Smooth muscle cell (in vitro differentiated cells): ENCODE data around the gene POLR1A. TPM values are rescaled to one million over a fixed set of nuclear protein-coding genes. Genes with fewer than 3 reads are reported as not detected.

Source experiments
- DNase-seq: peaks from one replicate; lab custom pipeline; 2025; ENCODE audit not compliant: unreplicated experiment; lab: John Stamatoyannopoulos, UW
- H2AFZ ChIP-seq: fragments of 200-600 bp; sonication (generic); 2 replicates; pipeline ENCODE4 v1.6.0; 2016; ENCODE audit warnings: antibody characterized with exemption, low read depth, mild to moderate bottlenecking
- H3F3A ChIP-seq: fragments of 200-600 bp; sonication (generic); 2 replicates; pipeline ENCODE4 v1.6.0; 2017; ENCODE audit warnings: antibody characterized with exemption, low read depth
- H3K27ac ChIP-seq: fragments of 200-600 bp; sonication (generic); 2 replicates; pipeline ENCODE4 v1.5.1; 2016; ENCODE audit warnings: low read depth, mild to moderate bottlenecking
- H3K27me3 ChIP-seq: fragments of 200-600 bp; sonication (generic); 2 replicates; pipeline ENCODE4 v1.6.1; 2016; ENCODE audit warnings: low read depth, mild to moderate bottlenecking
- H3K36me3 ChIP-seq: fragments of 200-600 bp; sonication (generic); 2 replicates; pipeline ENCODE4 v1.5.1; 2016; ENCODE audit warnings: low read depth
- H3K4me1 ChIP-seq: fragments of 200-600 bp; sonication (generic); 2 replicates; pipeline ENCODE4 v1.5.1; 2016; ENCODE audit warnings: low read depth
- H3K4me2 ChIP-seq: fragments of 200-600 bp; sonication (generic); 2 replicates; pipeline ENCODE4 v1.6.0; 2016; ENCODE audit warnings: mild to moderate bottlenecking
- H3K4me3 ChIP-seq: fragments of 200-600 bp; sonication (generic); 2 replicates; pipeline ENCODE4 v1.5.1; 2016; ENCODE audit warnings: mild to moderate bottlenecking
- H3K79me2 ChIP-seq: fragments of 200-600 bp; sonication (generic); 2 replicates; pipeline ENCODE4 v1.6.0; 2016; ENCODE audit warnings: low read depth, mild to moderate bottlenecking
- H3K9ac ChIP-seq: fragments of 200-600 bp; sonication (generic); 2 replicates; pipeline ENCODE4 v1.6.0; 2016; ENCODE audit warnings: low read depth
- H3K9me3 ChIP-seq: fragments of 200-600 bp; sonication (generic); replicated peaks from 2 replicates; pipeline ENCODE4 v1.5.1; 2016; ENCODE audit warnings: low read depth
- H4K20me1 ChIP-seq: fragments of 200-600 bp; sonication (generic); 2 replicates; pipeline ENCODE4 v1.6.0; 2016; ENCODE audit warnings: low read depth
- WGBS: methylation state at CpG from one replicate; pipeline ENCODE4 v1.1.7; 2016; ENCODE audit warnings: low lambda C conversion rate; 5-methylcytosine and 5-hydroxymethylcytosine counted together
- polyA plus RNA-seq: library from polyadenylated mRNA; unstranded; fragments of >200 nt; fragmentation: Nextera tagmentation; extraction: Ambion mirVana; gene quantifications from 2 replicates; pipeline ENCODE4 v1.2.1, GENCODE V29; 2016
- total RNA-seq: library from RNA; depleted of rRNA; stranded (reverse); fragments of >200 nt; gene quantifications from 2 replicates; pipeline ENCODE4 v1.2.3, GENCODE V29; 2014
- TF ChIP-seq, protein P1 (sequence below): fragments of 200-600 bp; sonication (generic); IDR thresholded peaks from 2 replicates; pipeline ENCODE4 v1.5.1; 2017; ENCODE audit warnings: borderline replicate concordance, mild to moderate bottlenecking, antibody characterized with exemption; ENCODE audit not compliant: insufficient read depth, poor library complexity, severe bottlenecking

Gene POLR1A
- total and polyA plus RNA-seq, 2 experiments from 2014 or later = 4.9 to 20.8 TPM

DNA sequence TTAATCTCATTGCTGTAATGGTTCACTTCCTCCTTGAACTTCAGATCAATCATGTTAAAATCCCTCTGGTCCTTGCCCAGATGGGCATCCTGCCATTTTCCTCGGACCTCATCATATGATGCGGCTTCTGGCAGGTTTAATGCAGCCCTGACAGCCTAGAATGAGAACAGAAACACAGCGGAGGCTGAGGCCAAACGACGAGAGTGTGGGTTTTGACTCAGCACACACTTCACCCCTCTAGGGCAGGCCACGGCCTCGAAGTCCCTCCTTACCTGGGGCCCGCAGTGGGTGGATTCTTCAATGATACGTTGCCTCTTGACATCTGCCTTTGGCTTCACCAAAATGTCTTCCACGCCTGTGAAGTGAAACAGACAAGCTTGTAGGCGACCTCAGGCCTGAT is 56.8 kb downstream of the POLR1A start:
- TF ChIP-seq, protein P1, sequence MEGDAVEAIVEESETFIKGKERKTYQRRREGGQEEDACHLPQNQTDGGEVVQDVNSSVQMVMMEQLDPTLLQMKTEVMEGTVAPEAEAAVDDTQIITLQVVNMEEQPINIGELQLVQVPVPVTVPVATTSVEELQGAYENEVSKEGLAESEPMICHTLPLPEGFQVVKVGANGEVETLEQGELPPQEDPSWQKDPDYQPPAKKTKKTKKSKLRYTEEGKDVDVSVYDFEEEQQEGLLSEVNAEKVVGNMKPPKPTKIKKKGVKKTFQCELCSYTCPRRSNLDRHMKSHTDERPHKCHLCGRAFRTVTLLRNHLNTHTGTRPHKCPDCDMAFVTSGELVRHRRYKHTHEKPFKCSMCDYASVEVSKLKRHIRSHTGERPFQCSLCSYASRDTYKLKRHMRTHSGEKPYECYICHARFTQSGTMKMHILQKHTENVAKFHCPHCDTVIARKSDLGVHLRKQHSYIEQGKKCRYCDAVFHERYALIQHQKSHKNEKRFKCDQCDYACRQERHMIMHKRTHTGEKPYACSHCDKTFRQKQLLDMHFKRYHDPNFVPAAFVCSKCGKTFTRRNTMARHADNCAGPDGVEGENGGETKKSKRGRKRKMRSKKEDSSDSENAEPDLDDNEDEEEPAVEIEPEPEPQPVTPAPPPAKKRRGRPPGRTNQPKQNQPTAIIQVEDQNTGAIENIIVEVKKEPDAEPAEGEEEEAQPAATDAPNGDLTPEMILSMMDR = no peak
- no peak overlapping the region for H3K9ac ChIP-seq
- no peaks in the 10 kb centered on the region for H3K79me2 ChIP-seq
- no peak overlapping the region for H3K27ac ChIP-seq
- no peak overlapping the region for H3K4me3 ChIP-seq
- H3K27me3 ChIP-seq = no peaks in the 10 kb centered on the region
- no peaks in the 10 kb centered on the region for H4K20me1 ChIP-seq
- H3F3A ChIP-seq = no peaks in the 10 kb centered on the region
- DNase-seq = no peak
- peaks cover 16% of the 10 kb centered on the region for H3K36me3 ChIP-seq
- H2AFZ ChIP-seq = no peak overlapping the region
- no peaks in the 10 kb centered on the region for H3K4me1 ChIP-seq
- 97% methylated on average over 11 of the region's 11 CpGs for WGBS
- no peaks in the 10 kb centered on the region for H3K9me3 ChIP-seq
- no peak overlapping the region for H3K4me2 ChIP-seq

DNA sequence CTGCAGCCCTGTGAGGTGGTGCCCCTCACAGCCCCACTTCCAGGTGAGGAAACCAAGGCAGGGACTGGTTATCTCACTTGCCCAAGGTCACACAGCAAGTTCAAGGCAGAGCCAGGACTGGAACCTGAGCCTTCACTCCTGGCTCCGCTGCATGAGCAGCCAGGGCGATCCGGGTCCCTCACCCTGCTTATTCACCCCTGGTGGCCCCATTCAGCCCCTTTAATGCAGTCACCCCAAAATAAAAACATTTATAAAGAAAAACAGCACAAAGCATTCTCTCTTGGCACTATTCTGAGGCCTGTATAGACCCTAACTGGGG is 57.3 kb downstream of the POLR1A start:
- no peaks in the 10 kb centered on the region for H3K27me3 ChIP-seq
- 98% methylated on average over 3 of the region's 3 CpGs for WGBS
- no peak overlapping the region for H3K27ac ChIP-seq
- no peak overlapping the region for H3K4me2 ChIP-seq
- H3K9me3 ChIP-seq = no peaks in the 10 kb centered on the region
- peaks cover 16% of the 10 kb centered on the region for H3K36me3 ChIP-seq
- H3K4me1 ChIP-seq = no peaks in the 10 kb centered on the region
- no peak for DNase-seq
- H3K9ac ChIP-seq = no peak overlapping the region
- no peak overlapping the region for H2AFZ ChIP-seq
- H3F3A ChIP-seq = no peaks in the 10 kb centered on the region
- H3K79me2 ChIP-seq = no peaks in the 10 kb centered on the region
- H3K4me3 ChIP-seq = no peak overlapping the region
- H4K20me1 ChIP-seq = no peaks in the 10 kb centered on the region
- TF ChIP-seq, protein P1 = no peak

DNA sequence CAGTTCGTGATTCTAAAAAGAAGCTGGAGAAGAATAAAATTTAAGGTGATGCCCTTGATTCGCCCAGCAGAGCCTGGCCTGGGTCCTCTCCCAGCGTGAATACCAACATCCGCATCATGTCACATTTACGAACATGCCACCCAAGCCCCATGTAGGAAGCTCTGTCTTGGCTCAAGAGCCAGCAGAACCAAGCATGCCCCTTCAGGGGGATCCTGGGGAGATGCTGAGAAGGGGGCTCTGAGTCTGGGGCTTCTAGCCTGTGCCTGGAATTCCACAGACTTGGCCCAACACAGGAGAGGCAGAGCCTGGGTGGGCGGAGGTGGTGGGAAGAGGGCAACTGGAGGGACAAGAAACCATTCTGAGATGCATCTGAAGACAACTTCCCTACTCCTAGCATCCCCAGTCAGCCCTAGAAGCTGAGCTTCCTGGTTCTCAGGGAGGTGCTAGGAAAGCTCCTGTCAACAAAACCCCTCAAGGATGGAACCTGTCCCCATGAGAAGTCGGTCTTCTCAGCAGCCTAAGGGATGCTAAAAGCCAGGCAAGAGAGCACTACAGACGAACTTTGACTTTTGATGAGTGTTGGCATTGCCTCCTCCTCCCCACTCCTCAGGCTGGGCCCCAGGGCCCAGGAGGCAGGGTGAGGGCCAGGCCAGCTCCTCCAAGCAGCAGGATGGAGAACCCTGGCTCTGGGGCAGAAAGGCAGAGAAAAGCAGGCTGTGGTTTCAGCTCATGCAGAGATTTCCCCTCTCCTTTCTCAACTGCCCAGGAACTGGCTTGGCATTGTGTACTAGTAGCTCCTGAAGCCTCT is 57.9 kb downstream of the POLR1A start:
- Histone ChIP-seq H3K79me2 (no peaks in the 10 kb centered on the region), H3K36me3 (peaks cover 16% of the 10 kb centered on the region), H3K4me2 (no peak overlapping the region), H3F3A (no peaks in the 10 kb centered on the region), H3K27me3 (no peaks in the 10 kb centered on the region), H3K27ac (no peak overlapping the region), H2AFZ (no peak overlapping the region), H3K9me3 (no peaks in the 10 kb centered on the region), H3K4me3 (no peak overlapping the region), H3K4me1 (no peaks in the 10 kb centered on the region), H3K9ac (no peak overlapping the region), H4K20me1 (no peaks in the 10 kb centered on the region)
- DNase-seq = no peak
- TF ChIP-seq, protein P1 = no peak
- WGBS = 93% methylated on average over 8 of the region's 8 CpGs

DNA sequence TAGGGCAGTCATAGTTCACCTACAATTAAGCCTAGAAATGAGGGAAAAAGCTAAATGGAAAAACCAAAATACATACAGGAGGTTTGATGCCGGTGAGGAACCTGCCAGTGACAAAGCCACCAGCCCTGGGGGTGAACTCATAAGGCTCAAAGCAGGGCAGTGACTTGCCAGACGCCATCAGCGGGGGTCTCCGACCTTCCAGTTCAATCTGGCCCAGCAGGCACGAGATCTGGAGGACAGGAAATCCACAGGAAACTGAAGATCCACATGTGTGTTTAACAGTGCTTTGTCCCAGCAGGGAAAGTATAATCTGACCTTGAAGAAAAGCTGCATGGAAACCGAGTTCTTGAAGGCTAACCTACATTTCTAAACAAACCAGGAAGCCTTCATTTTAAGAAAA is 60.1 kb downstream of the POLR1A start:
- Histone ChIP-seq H3K9ac (no peak overlapping the region), H3K9me3 (no peaks in the 10 kb centered on the region), H3K27me3 (no peaks in the 10 kb centered on the region), H4K20me1 (no peaks in the 10 kb centered on the region), H3K36me3 (peaks cover 21% of the 10 kb centered on the region), H3K4me2 (no peak overlapping the region), H3K27ac (no peak overlapping the region), H3K4me1 (no peaks in the 10 kb centered on the region), H3K79me2 (no peaks in the 10 kb centered on the region), H2AFZ (no peak overlapping the region), H3K4me3 (no peak overlapping the region), H3F3A (no peaks in the 10 kb centered on the region)
- WGBS = 92% methylated on average over 6 of the region's 6 CpGs
- DNase-seq = no peak
- TF ChIP-seq, protein P1 = no peak
